Head of caudate nucleus (tissue), 42 donors: ENCODE measurements around the gene FAM180A.
"Not testable (repeated sequence)": the region's sequence is repeated elsewhere in the genome, so short reads cannot be mapped to it uniquely, and the experiment has no call there.

Source experiments
- DNase-seq, 42 donors: peaks; one replicate each; pipeline versions ENCODE4 v3.0.0 to v3.0.0-alpha.2; 2020 to 2021; ENCODE audit warnings: mixed read lengths in 7 of 42
- intact Hi-C: fragments of 100-400 bp; cut with DNase I; formaldehyde crosslinking; loops from one replicate; pipeline ENCODE4 v1.15.0; 2022

The FAM180A gene

GRCh38 chr7:135745703-135746312, 2.8 kb downstream of the FAM180A start:
- no peak for DNase-seq
- intact Hi-C loops, result no loop called here

- intact Hi-C loops, result no loop called here
- DNase-seq, result no peak
Observed at GRCh38 chr7:135744938-135745702, 3.5 kb downstream of the FAM180A start.

GRCh38 chr7:135743907-135744731, 4.5 kb downstream of the FAM180A start:
- DNase-seq, result no peak

GRCh38 chr7:135742371-135742770, 6.2 kb downstream of the FAM180A start:
- intact Hi-C loops, result no loop called here
- no peak for DNase-seq

More at GRCh38 chr7:135743907-135744731, 4.5 kb downstream of the FAM180A start:
- intact Hi-C loops, result no loop called here

- no peak for DNase-seq
- intact Hi-C loops, result no loop called here
Observed at GRCh38 chr7:135741905-135742304, 6.7 kb downstream of the FAM180A start.

GRCh38 chr7:135740889-135741288, 7.7 kb downstream of the FAM180A start:
- no peak for DNase-seq
- intact Hi-C loops, result no loop called here

GRCh38 chr7:135737306-135737647, 11.3 kb downstream of the FAM180A start:
- intact Hi-C loops, DNase-seq: not testable (repeated sequence)

- intact Hi-C loops, result no loop called here
Observed at GRCh38 chr7:135736586-135737305, 11.9 kb downstream of the FAM180A start.

GRCh38 chr7:135734343-135734689, 14.3 kb downstream of the FAM180A start:
- intact Hi-C loops, result no loop called here
- DNase-seq, result no peak

More at GRCh38 chr7:135736586-135737305, 11.9 kb downstream of the FAM180A start:
- DNase-seq, result no peak

- intact Hi-C loops, result no loop called here
- no peak for DNase-seq
Observed at GRCh38 chr7:135733603-135734342, 14.8 kb downstream of the FAM180A start.

- no peak for DNase-seq
- intact Hi-C loops, result no loop called here
Observed at GRCh38 chr7:135731131-135731530, 17.5 kb downstream of the FAM180A start.

- intact Hi-C loops, result no loop called here
- DNase-seq, result no peak
Observed at GRCh38 chr7:135729230-135729629, 19.4 kb downstream of the FAM180A start.

- no peak for DNase-seq
- intact Hi-C loops, result no loop called here
Observed at GRCh38 chr7:135728136-135728669, 20.4 kb downstream of the FAM180A start, which contains the start of gene SLC13A4. TSS of gene SLC13A4 (minus strand) at chr7:135728186. CDS start at chr7:135727496, 690 bp downstream.

GRCh38 chr7:135726911-135727673, 21.5 kb downstream of the FAM180A start:
- DNase-seq, result no peak
- intact Hi-C loops, result no loop called here

- intact Hi-C loops, result no loop called here
- DNase-seq, result no peak
Observed at GRCh38 chr7:135726276-135726788, 22.3 kb downstream of the FAM180A start.

GRCh38 chr7:135723411-135723810, 25.2 kb downstream of the FAM180A start:
- intact Hi-C loops, result no loop called here

GRCh38 chr7:135721198-135721820, 27.3 kb downstream of the FAM180A start:
- intact Hi-C loops, result no loop called here
- no peak for DNase-seq

More at GRCh38 chr7:135723411-135723810, 25.2 kb downstream of the FAM180A start:
- DNase-seq, result no peak
